Measurements from ENCODE around the gene NUFIP2. TPM values are rescaled to one million over a fixed set of nuclear protein-coding genes. Genes with fewer than 3 reads are reported as not detected.

The NUFIP2 gene
- total and polyA plus RNA-seq, 2 donors (not counting 1 experiment from before 2014, with no cell fraction given), result 9.6 to 83.5 TPM

- TF ChIP-seq CTCF (IDR thresholded peaks at IDR 0.05), result no peak
- TF ChIP-seq EZH2 (IDR thresholded peaks at IDR 0.05; ENCODE audit: borderline replicate concordance, insufficient read depth, low read depth, low read length, poor library complexity, severe bottlenecking), result no peak
- DNase-seq (no peak), ATAC-seq (ENCODE audit: low read depth) (no peak)
- H3K79me2 ChIP-seq (ENCODE audit: control insufficient read depth, insufficient read depth, low read length), result no peaks in the 10 kb centered on the region
- H3K4me3 Mint-ChIP-seq, result no peak overlapping the region
- H3K4me1 Mint-ChIP-seq, result peaks cover 2% of the 10 kb centered on the region
- H3K27ac ChIP-seq (ENCODE audit: low read length in 2 of 2), result no peak overlapping the region
- no peak overlapping the region for H3K27ac Mint-ChIP-seq
- no peak overlapping the region for H3K4me3 ChIP-seq (ENCODE audit: control extremely low read depth in 1 of 5, extremely low read depth in 1 of 5, insufficient read depth in 1 of 5, low read depth in 2 of 5, low read length in 4 of 5)
- no peaks in the 10 kb centered on the region for H3K4me1 ChIP-seq (ENCODE audit: control insufficient read depth in 2 of 2, insufficient read depth in 2 of 2, low read length in 2 of 2)
- intact Hi-C loops (cut with micrococcal nuclease), result no loop called here
- H2AFZ ChIP-seq (ENCODE audit: insufficient read depth, low read depth, low read length, poor library complexity, severe bottlenecking), result no peak overlapping the region
- no peaks in the 10 kb centered on the region for H3K36me3 ChIP-seq (replicated peaks in 1 of 2; ENCODE audit: control extremely low read depth in 1 of 2, control insufficient read depth in 1 of 2, extremely low read depth in 1 of 2, insufficient read depth in 2 of 2, low read length in 1 of 2)
- WGBS (ENCODE audit: insufficient coverage), result 89% methylated on average over 3 of the region's 4 CpGs
- H3K9ac ChIP-seq (ENCODE audit: low read length), result no peak overlapping the region
- no peaks in the 10 kb centered on the region for H3K9me3 ChIP-seq (ENCODE audit: control extremely low read depth in 1 of 3, control insufficient read depth in 2 of 3, insufficient read depth in 1 of 3, low read length in 2 of 3)
- ChIA-PET CTCF (no interaction called here), POLR2A (no interaction called here)
- H4K20me1 ChIP-seq (ENCODE audit: control insufficient read depth, insufficient read depth, low read length, poor library complexity, severe bottlenecking), result no peaks in the 10 kb centered on the region
- no peaks in the 10 kb centered on the region for H3K27me3 ChIP-seq (replicated peaks in 1 of 4; ENCODE audit: control extremely low read depth in 1 of 4, control insufficient read depth in 3 of 4, insufficient read depth in 4 of 4, low read length in 3 of 4)
- no peaks in the 10 kb centered on the region for H3K27me3 Mint-ChIP-seq
- H3K9me3 Mint-ChIP-seq (ENCODE audit: insufficient read depth), result no peaks in the 10 kb centered on the region
- H3K4me2 ChIP-seq (replicated peaks; ENCODE audit: low read depth, low read length, poor library complexity, severe bottlenecking), result no peak overlapping the region
Observed at GRCh38 chr17:29243792-29244191, 50.2 kb downstream of the NUFIP2 start.

GRCh38 chr17:29242790-29243189, 51.2 kb downstream of the NUFIP2 start:
- Histone ChIP-seq H3K4me1 (ENCODE audit: control insufficient read depth in 2 of 2, insufficient read depth in 2 of 2, low read length in 2 of 2) (peaks cover 0 to 3% of the 10 kb centered on the region in 2 donors), H3K27me3 (replicated peaks in 1 of 4; ENCODE audit: control extremely low read depth in 1 of 4, control insufficient read depth in 3 of 4, insufficient read depth in 4 of 4, low read length in 3 of 4) (no peaks in the 10 kb centered on the region), H3K4me3 (ENCODE audit: control extremely low read depth in 1 of 5, extremely low read depth in 1 of 5, insufficient read depth in 1 of 5, low read depth in 2 of 5, low read length in 4 of 5) (no peak overlapping the region), H3K9ac (ENCODE audit: low read length) (no peak overlapping the region), H3K4me2 (replicated peaks; ENCODE audit: low read depth, low read length, poor library complexity, severe bottlenecking) (no peak overlapping the region), H3K79me2 (ENCODE audit: control insufficient read depth, insufficient read depth, low read length) (no peaks in the 10 kb centered on the region), H2AFZ (ENCODE audit: insufficient read depth, low read depth, low read length, poor library complexity, severe bottlenecking) (no peak overlapping the region), H3K9me3 (ENCODE audit: control extremely low read depth in 1 of 3, control insufficient read depth in 2 of 3, insufficient read depth in 1 of 3, low read length in 2 of 3) (no peaks in the 10 kb centered on the region), H4K20me1 (ENCODE audit: control insufficient read depth, insufficient read depth, low read length, poor library complexity, severe bottlenecking) (no peaks in the 10 kb centered on the region), H3K27ac (ENCODE audit: low read length in 2 of 2) (no peak overlapping the region), H3K36me3 (replicated peaks in 1 of 2; ENCODE audit: control extremely low read depth in 1 of 2, control insufficient read depth in 1 of 2, extremely low read depth in 1 of 2, insufficient read depth in 2 of 2, low read length in 1 of 2) (no peaks in the 10 kb centered on the region)
- no peak for ATAC-seq (ENCODE audit: low read depth)
- intact Hi-C loops (cut with micrococcal nuclease), result no loop called here
- H3K4me1 Mint-ChIP-seq, result peaks cover 3% of the 10 kb centered on the region
- no peaks in the 10 kb centered on the region for H3K27me3 Mint-ChIP-seq
- CTCF ChIA-PET, result interaction anchor here (0.7 to 1.0 kb wide), 3 partner anchors 23 to 94 kb away, joined by 3 to 7 read pairs (median 3); no protein-coding TSS in a partner anchor
- whole genome bisulfite sequencing (ENCODE audit: insufficient coverage), result 100% methylated on average over 3 of the region's 6 CpGs
- no peak for TF ChIP-seq CTCF (IDR thresholded peaks at IDR 0.05)
- TF ChIP-seq EZH2 (IDR thresholded peaks at IDR 0.05; ENCODE audit: borderline replicate concordance, insufficient read depth, low read depth, low read length, poor library complexity, severe bottlenecking), result no peak
- no peak for DNase-seq
- H3K9me3 Mint-ChIP-seq (ENCODE audit: insufficient read depth), result no peaks in the 10 kb centered on the region
- H3K27ac Mint-ChIP-seq, result no peak overlapping the region
- no peak overlapping the region for H3K4me3 Mint-ChIP-seq
- POLR2A ChIA-PET, result no interaction called here
